ENCODE data around the gene STK39. TPM values are rescaled to one million over a fixed set of nuclear protein-coding genes. Genes with fewer than 3 reads are reported as not detected.
A peak's percentile ranks its signal among the peaks of the same experiment; 100 is the strongest.
"Not testable (repeated sequence)": the region's sequence is repeated elsewhere in the genome, so short reads cannot be mapped to it uniquely, and the experiment has no call there.

STK39 gene
- total RNA-seq, 1 donor from 2014 or later, result 28.2 TPM

DNA sequence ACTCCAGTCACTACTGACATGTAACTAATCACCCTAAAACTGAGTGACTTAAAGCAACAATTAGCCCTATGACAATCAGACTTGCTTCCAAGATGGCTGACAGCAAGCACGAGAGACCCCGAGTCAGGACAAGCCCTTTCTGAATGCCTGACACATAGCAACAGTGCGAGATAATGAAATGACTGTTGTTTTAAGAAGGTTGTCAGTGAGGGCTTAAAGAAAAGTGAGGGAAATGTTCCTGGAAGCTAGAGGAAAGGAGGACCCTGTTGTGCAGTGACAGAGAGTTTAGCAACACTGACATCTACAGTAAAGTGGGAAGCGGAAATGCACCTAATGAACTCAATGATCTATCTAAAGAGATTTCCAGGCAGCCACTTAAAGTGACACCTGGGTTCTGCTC lies 163.1 kb downstream of the STK39 start:
- Mint-ChIP-seq H3K27me3 (ENCODE audit: low read depth) (no peaks in the 10 kb centered on the region), H3K36me3 (ENCODE audit: low read depth) (peaks cover 16% of the 10 kb centered on the region), H3K27ac (ENCODE audit: unreplicated experiment) (peak overlapping the region; percentile 59), H3K4me3 (no peak overlapping the region), H3K9me3 (peaks cover 3% of the 10 kb centered on the region), H3K4me1 (peaks cover 18% of the 10 kb centered on the region)
- TF ChIP-seq, protein P1, sequence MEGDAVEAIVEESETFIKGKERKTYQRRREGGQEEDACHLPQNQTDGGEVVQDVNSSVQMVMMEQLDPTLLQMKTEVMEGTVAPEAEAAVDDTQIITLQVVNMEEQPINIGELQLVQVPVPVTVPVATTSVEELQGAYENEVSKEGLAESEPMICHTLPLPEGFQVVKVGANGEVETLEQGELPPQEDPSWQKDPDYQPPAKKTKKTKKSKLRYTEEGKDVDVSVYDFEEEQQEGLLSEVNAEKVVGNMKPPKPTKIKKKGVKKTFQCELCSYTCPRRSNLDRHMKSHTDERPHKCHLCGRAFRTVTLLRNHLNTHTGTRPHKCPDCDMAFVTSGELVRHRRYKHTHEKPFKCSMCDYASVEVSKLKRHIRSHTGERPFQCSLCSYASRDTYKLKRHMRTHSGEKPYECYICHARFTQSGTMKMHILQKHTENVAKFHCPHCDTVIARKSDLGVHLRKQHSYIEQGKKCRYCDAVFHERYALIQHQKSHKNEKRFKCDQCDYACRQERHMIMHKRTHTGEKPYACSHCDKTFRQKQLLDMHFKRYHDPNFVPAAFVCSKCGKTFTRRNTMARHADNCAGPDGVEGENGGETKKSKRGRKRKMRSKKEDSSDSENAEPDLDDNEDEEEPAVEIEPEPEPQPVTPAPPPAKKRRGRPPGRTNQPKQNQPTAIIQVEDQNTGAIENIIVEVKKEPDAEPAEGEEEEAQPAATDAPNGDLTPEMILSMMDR (conservative IDR thresholded peaks at IDR 0.05), result no peak
- DNase-seq (ENCODE audit: low read depth, low spot score), result no peak

GRCh38 chr2:168081452-168081851 lies 165.9 kb downstream of the STK39 start:
- H3K27me3 Mint-ChIP-seq (ENCODE audit: low read depth); H3K4me3 Mint-ChIP-seq; DNase-seq (ENCODE audit: low read depth, low spot score); H3K27ac Mint-ChIP-seq (ENCODE audit: unreplicated experiment); H3K9me3 Mint-ChIP-seq: not testable (repeated sequence)
- H3K4me1 Mint-ChIP-seq, result peaks cover 18% of the 10 kb centered on the region
- peaks cover 21% of the 10 kb centered on the region for H3K36me3 Mint-ChIP-seq (ENCODE audit: low read depth)

DNA sequence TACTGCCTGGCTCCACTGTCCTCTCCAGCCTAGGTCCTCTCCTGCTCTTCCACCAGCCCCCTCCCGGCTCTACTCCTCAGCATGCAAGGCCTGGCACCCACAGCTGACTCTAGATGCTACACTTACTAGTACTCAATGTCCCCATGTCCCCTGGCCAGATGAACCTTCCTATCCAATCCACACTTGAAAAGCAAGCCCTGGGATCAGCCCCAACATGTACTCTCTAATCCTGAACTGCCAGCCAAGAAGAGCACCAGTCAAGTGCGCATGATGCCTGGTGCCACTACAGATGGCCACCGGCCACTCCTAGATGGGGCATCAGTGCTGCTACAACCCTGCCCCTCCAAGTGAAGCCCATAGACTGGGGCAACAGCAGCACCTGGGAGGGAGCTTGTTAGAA lies 168.2 kb downstream of the STK39 start:
- DNase-seq (ENCODE audit: low read depth, low spot score), result no peak
- Mint-ChIP-seq H3K27me3 (ENCODE audit: low read depth) (no peaks in the 10 kb centered on the region), H3K4me3 (no peak overlapping the region), H3K27ac (ENCODE audit: unreplicated experiment) (no peak overlapping the region), H3K4me1 (peaks cover 8% of the 10 kb centered on the region), H3K9me3 (peaks cover 6% of the 10 kb centered on the region), H3K36me3 (ENCODE audit: low read depth) (peaks cover 22% of the 10 kb centered on the region)
- TF ChIP-seq, protein P1 (conservative IDR thresholded peaks at IDR 0.05), result no peak

GRCh38 chr2:168076731-168077130 lies 170.7 kb downstream of the STK39 start:
- Mint-ChIP-seq H3K27me3 (ENCODE audit: low read depth) (no peaks in the 10 kb centered on the region), H3K27ac (ENCODE audit: unreplicated experiment) (no peak overlapping the region), H3K4me1 (no peaks in the 10 kb centered on the region), H3K9me3 (peaks cover 6% of the 10 kb centered on the region), H3K36me3 (ENCODE audit: low read depth) (peaks cover 16% of the 10 kb centered on the region), H3K4me3 (no peak overlapping the region)
- DNase-seq (ENCODE audit: low read depth, low spot score), result no peak
- TF ChIP-seq, protein P1 (conservative IDR thresholded peaks at IDR 0.05), result no peak

DNA sequence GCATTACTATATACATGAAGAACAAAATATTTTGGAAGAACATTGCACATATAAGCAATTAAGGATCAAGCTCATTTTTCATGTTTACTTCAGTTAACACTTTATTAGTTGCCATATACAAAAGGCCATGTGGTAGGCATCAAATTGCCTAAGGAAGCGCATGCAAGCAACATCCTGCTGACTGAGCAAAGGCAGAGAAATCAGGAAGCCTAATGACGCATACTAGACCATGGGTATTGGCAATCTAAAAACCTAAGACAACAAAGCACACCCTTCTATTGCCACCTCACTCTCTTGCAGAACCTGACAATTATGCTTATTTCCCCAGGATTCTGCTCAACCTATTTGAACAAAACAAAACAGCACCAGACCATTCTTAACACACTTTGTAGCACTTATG lies 171.9 kb downstream of the STK39 start:
- no peaks in the 10 kb centered on the region for H3K27me3 Mint-ChIP-seq (ENCODE audit: low read depth)
- TF ChIP-seq, protein P1 (conservative IDR thresholded peaks at IDR 0.05), result no peak
- H3K4me3 Mint-ChIP-seq, result no peak overlapping the region
- no peaks in the 10 kb centered on the region for H3K4me1 Mint-ChIP-seq
- H3K9me3 Mint-ChIP-seq, result peaks cover 6% of the 10 kb centered on the region
- peaks cover 16% of the 10 kb centered on the region for H3K36me3 Mint-ChIP-seq (ENCODE audit: low read depth)
- DNase-seq (ENCODE audit: low read depth, low spot score), result no peak
- no peak overlapping the region for H3K27ac Mint-ChIP-seq (ENCODE audit: unreplicated experiment)

GRCh38 chr2:168072626-168073303 lies 174.6 kb downstream of the STK39 start:
- H3K4me1 Mint-ChIP-seq, result no peaks in the 10 kb centered on the region
- no peaks in the 10 kb centered on the region for H3K9me3 Mint-ChIP-seq
- no peaks in the 10 kb centered on the region for H3K27me3 Mint-ChIP-seq (ENCODE audit: low read depth)
- no peak overlapping the region for H3K4me3 Mint-ChIP-seq
- peaks cover 12% of the 10 kb centered on the region for H3K36me3 Mint-ChIP-seq (ENCODE audit: low read depth)
- peak overlapping the region; percentile 8 for H3K27ac Mint-ChIP-seq (ENCODE audit: unreplicated experiment)
- TF ChIP-seq, protein P1 (conservative IDR thresholded peaks at IDR 0.05), result no peak
- DNase-seq (ENCODE audit: low read depth, low spot score), result no peak

Measured in neural crest cell (in vitro differentiated cells).